GM12801 (cell line): ENCODE results near the gene ZNF318.

ENCODE experiments used
- CTCF ChIP-seq: IDR thresholded peaks from one replicate; pipeline ENCODE4 v1.5.1; 2011; ENCODE audit warnings: control low read depth; ENCODE audit not compliant: insufficient read length; ENCODE audit errors: extremely low read depth

The ZNF318 gene

GRCh38 chr6:43311666-43312065, 57.8 kb downstream of the ZNF318 start:
- TF ChIP-seq CTCF = no peak

GRCh38 chr6:43310624-43311023, 58.8 kb downstream of the ZNF318 start:
- TF ChIP-seq CTCF = no peak

GRCh38 chr6:43310134-43310533, 59.3 kb downstream of the ZNF318 start:
- no peak for TF ChIP-seq CTCF

- no peak for TF ChIP-seq CTCF
These were observed 60.4 kb downstream of the ZNF318 start for GRCh38 chr6:43308990-43309477.

GRCh38 chr6:43308101-43308989, 61.1 kb downstream of the ZNF318 start, which contains the start of gene CRIP3:
Gene CRIP3 (minus strand): TSS chr6:43308826. CDS start chr6:43308792, 34 bp downstream.
- TF ChIP-seq CTCF = no peak

GRCh38 chr6:43307451-43308100, 61.9 kb downstream of the ZNF318 start:
- no peak for TF ChIP-seq CTCF

GRCh38 chr6:43306086-43306485, 63.4 kb downstream of the ZNF318 start:
- TF ChIP-seq CTCF = no peak
